GM12878 (cell line): ENCODE data around the gene DMRTB1. TPM values are rescaled to one million over a fixed set of nuclear protein-coding genes. Genes with fewer than 3 reads are reported as not detected.

Experiments used
- ATAC-seq: fragments of 200-7000 bp; cut with Tn5 transposase; 3 replicates; pipeline ENCODE4 v1.9.1; 2020; ENCODE audit warnings: mild to moderate bottlenecking, moderate library complexity
- BruUV-seq: library from RNA; stranded (reverse); fragments of 400-500 nt; replicated peaks from 2 replicates; lab custom pipeline; 2021; lab: Mats Ljungman, UMichigan
- CTCF ChIA-PET: fragments of 300-600 bp; sonication (Branson Sonifier 250); formaldehyde crosslinking; extraction: SDS; loops from one replicate; lab custom pipeline; 2021; ENCODE audit warnings: inconsistent platforms; lab: Yijun Ruan, JAX
- POLR2A ChIA-PET: fragments of 350-600 bp; formaldehyde crosslinking; extraction: SDS; loops from one replicate; lab custom pipeline; 2021; ENCODE audit warnings: inconsistent platforms; lab: Charles Lee
- RAD21 ChIA-PET: fragments of 300-600 bp; sonication (Branson Sonifier 250); formaldehyde crosslinking; loops from one replicate; lab custom pipeline; 2023; ENCODE audit warnings: antibody characterized with exemption; ENCODE audit not compliant: unreplicated experiment; lab: Charles Lee
- SMC1A ChIA-PET: fragments of 300-600 bp; sonication (Branson Sonifier 250); formaldehyde crosslinking; loops from one replicate; lab custom pipeline; 2023; ENCODE audit not compliant: unreplicated experiment, uncharacterized antibody; lab: Charles Lee
- DNase-seq: peaks from one replicate; pipeline ENCODE4 v3.0.0-alpha.2; 2011; ENCODE audit warnings: low read depth, low spot score
- FAIRE-seq: peaks from 3 replicates; lab custom pipeline; 2011; peaks lifted over from hg19 to GRCh38; lab: Jason Lieb, UNC
- H2AFZ ChIP-seq: 2 replicates; pipeline ENCODE4 v1.6.0; 2011; ENCODE audit warnings: low read depth, low read length, control low read depth; ENCODE audit not compliant: control insufficient read depth
- H3K27ac ChIP-seq: 2 replicates; pipeline ENCODE4 v1.5.1; 2011; ENCODE audit warnings: control low read depth; ENCODE audit not compliant: control insufficient read depth, insufficient read depth
- H3K27me3 ChIP-seq, 2 experiments: replicated peaks in 1 of 2; 2 replicates each; pipeline versions ENCODE4 v1.6.0 to v1.6.1; 2011; ENCODE audit warnings: low read length in 1 of 2; ENCODE audit not compliant: control insufficient read depth in 2 of 2, insufficient read depth in 2 of 2
- H3K36me3 ChIP-seq, 2 experiments: 2 replicates each; pipeline ENCODE4 v1.5.1; 2011; ENCODE audit warnings: low read length in 1 of 2; ENCODE audit not compliant: control insufficient read depth in 2 of 2, insufficient read depth in 2 of 2
- H3K4me1 ChIP-seq: 2 replicates; pipeline ENCODE4 v1.6.1; 2011; ENCODE audit warnings: mild to moderate bottlenecking, low read length, moderate library complexity, mixed read lengths; ENCODE audit not compliant: control insufficient read depth, insufficient read depth
- H3K4me2 ChIP-seq: 2 replicates; pipeline ENCODE4 v1.6.0; 2011; ENCODE audit warnings: control low read depth; ENCODE audit not compliant: control insufficient read depth, insufficient read depth
- H3K4me3 ChIP-seq: fragments of 200-600 bp; sonication (generic); 2 replicates; pipeline ENCODE4 v1.5.1; 2016
- H3K79me2 ChIP-seq: 2 replicates; pipeline ENCODE4 v1.6.0; 2011; ENCODE audit warnings: low read length; ENCODE audit not compliant: control insufficient read depth, insufficient read depth
- H3K9ac ChIP-seq: 2 replicates; pipeline ENCODE4 v1.8.0; 2011; ENCODE audit warnings: low read length, control low read depth, mixed read lengths; ENCODE audit not compliant: control insufficient read depth, insufficient read depth
- H3K9me3 ChIP-seq: replicated peaks from 3 replicates; pipeline ENCODE4 v1.5.1; 2011; ENCODE audit warnings: mild to moderate bottlenecking, low read length; ENCODE audit not compliant: control insufficient read depth, insufficient read depth
- H4K20me1 ChIP-seq: 2 replicates; pipeline ENCODE4 v1.6.0; 2011; ENCODE audit not compliant: control insufficient read depth, insufficient read depth
- BACH1 ChIP-seq: fragments of 450-650 bp; IDR thresholded peaks from 2 replicates; pipeline ENCODE4 v1.6.1; 2017; ENCODE audit warnings: mild to moderate bottlenecking, borderline replicate concordance
- BHLHE40 ChIP-seq, 2 experiments: fragments of 450-650 bp in 1 of 2; IDR thresholded peaks; 2 replicates each; pipeline ENCODE4 v1.6.1; 2011 to 2017; ENCODE audit warnings: low read depth in 2 of 2, borderline replicate concordance in 1 of 2, improper control_type of control experiment in 1 of 2, low read length in 1 of 2, mild to moderate bottlenecking in 1 of 2
- CBX3 ChIP-seq: fragments of 200-600 bp; sonication (generic); IDR thresholded peaks from 2 replicates; pipeline ENCODE4 v1.6.1; 2016; ENCODE audit warnings: low read depth, borderline replicate concordance
- MEF2B ChIP-seq: fragments of 450-650 bp; IDR thresholded peaks from 2 replicates; pipeline ENCODE4 v1.6.1; 2018; ENCODE audit warnings: mild to moderate bottlenecking, moderate library complexity; ENCODE audit not compliant: partially characterized antibody, poor library complexity, severe bottlenecking
- MTA2 ChIP-seq: fragments of 450-650 bp; IDR thresholded peaks from 2 replicates; pipeline ENCODE4 v1.6.1; 2016; ENCODE audit warnings: low read depth, mild to moderate bottlenecking, moderate library complexity
- SUPT20H ChIP-seq: IDR thresholded peaks from 2 replicates; pipeline ENCODE4 v1.6.1; 2011; ENCODE audit warnings: low read depth, mild to moderate bottlenecking, low read length, moderate library complexity, borderline replicate concordance; ENCODE audit not compliant: control insufficient read depth
- ZNF274 ChIP-seq: IDR thresholded peaks from one replicate; pipeline ENCODE4 v1.8.0; 2011; ENCODE audit not compliant: insufficient read length, insufficient read depth
- WGBS: methylation state at CpG from one replicate; pipeline ENCODE4 v1.1.6; 2016; ENCODE audit warnings: low lambda C conversion rate; ENCODE audit not compliant: insufficient replicate concordance, insufficient coverage; ENCODE audit errors: missing lambda C conversion rate; 5-methylcytosine and 5-hydroxymethylcytosine counted together
- in situ Hi-C: fragments of 300-500 bp; cut with MboI; formaldehyde crosslinking; loops from 9 replicates; pipeline ENCODE4 v1.14.3; 2018; ENCODE audit warnings: mixed read lengths
- intact Hi-C: fragments of 100-400 bp; cut with micrococcal nuclease; formaldehyde crosslinking; loops from one replicate; pipeline ENCODE4 v1.14.2; 2022; ENCODE audit not compliant: unreplicated experiment
- polyA plus RNA-seq, 11 experiments: library from polyadenylated mRNA; depleted of rRNA in 4 of 11; unstranded in 6 of 11; stranded (reverse) in 5 of 11; fragments of >200 nt; fragmentation: Nextera tagmentation in 4 of 11; fragmentation: Illumina TruSeq in 1 of 11; extraction: Ambion mirVana in 4 of 11; extraction: Trizol in 1 of 11; gene quantifications; 1 replicate in 1 of 11; 2 replicates in 10 of 11; pipeline versions ENCODE4 v1.2.1 to v1.2.3, GENCODE V29; 2011 to 2016; ENCODE audit warnings: inconsistent platforms in 2 of 11, missing spikeins in 2 of 11, low read depth in 1 of 11
- total RNA-seq, 4 experiments: library from RNA; depleted of rRNA in 3 of 4; stranded (reverse); fragments of >200 nt in 3 of 4; fragmentation: Illumina TruSeq in 1 of 4; extraction: Trizol in 1 of 4; gene quantifications; 2 replicates each; pipeline versions ENCODE4 v1.2.1 to v1.2.3, GENCODE V29; 2013 to 2021
- TF ChIP-seq, protein P1 (sequence below): fragments of 450-650 bp; formaldehyde crosslinking; IDR thresholded peaks from 2 replicates; pipeline ENCODE4 v1.4.0; 2022; ENCODE audit warnings: mild to moderate bottlenecking, moderate library complexity

Gene DMRTB1
- total and polyA plus RNA-seq, 10 of the 15 experiments (the other 5 are each of a cell fraction or from before 2014, with no cell fraction given), result not detected

DNA sequence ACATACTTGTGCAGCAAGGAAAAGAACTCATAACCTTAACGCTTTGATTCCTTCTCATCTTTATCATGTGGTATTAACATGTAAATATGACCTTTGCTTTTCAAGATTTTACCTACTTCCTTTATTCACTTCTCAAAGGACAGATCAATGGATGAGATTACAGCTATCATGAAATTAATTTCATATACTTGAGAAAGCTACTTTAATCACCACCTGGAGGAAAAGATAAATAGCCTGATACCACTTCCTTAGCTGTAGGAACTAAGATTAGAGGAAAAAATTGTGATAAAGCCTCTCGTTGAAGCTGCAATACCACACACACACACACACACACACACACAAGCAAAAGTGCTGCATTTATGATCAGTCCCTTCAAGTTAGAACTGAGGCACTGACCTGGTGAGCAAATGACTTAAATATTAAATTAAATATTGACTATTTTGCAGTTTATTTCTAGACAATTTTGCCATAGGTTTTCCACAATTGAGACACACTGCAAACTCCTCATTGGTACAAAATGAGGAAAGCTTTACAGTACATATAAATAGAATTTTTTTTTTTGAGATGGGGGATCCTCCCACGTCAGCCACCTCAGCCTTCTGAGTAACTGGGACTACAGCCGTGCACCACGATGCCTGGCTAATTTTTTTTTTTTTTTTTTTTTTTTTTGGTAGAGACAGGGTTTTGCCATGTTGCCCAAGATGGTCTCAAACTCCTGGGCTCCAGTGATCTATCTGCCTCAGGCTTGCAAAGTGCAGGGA is 27.2 kb upstream of the DMRTB1 start:
- Histone ChIP-seq H3K9ac (no peak overlapping the region), H4K20me1 (no peaks in the 10 kb centered on the region; the same call in 1 of the 2 replicates), H3K27me3 (peaks cover 0 to 1% of the 10 kb centered on the region in 2 experiments; a peak in 3 of 4 replicates), H3K79me2 (no peaks in the 10 kb centered on the region), H3K4me1 (no peaks in the 10 kb centered on the region), H3K36me3 (no peaks in the 10 kb centered on the region), H3K4me2 (no peak overlapping the region), H3K27ac (no peak overlapping the region), H2AFZ (no peak overlapping the region), H3K9me3 (no peaks in the 10 kb centered on the region; the same call in 2 of the 3 replicates), H3K4me3 (no peak overlapping the region)
- ATAC-seq (no peak), DNase-seq (no peak), FAIRE-seq (no peak)
- RAD21 ChIA-PET, result interaction anchor here (1.1 kb wide), 1 partner anchor 12 kb away, joined by 4 read pairs; no protein-coding TSS in a partner anchor
- intact Hi-C loops, result no loop called here
- TF ChIP-seq CBX3, result no peak
- no peak for TF ChIP-seq SUPT20H
- no peak for TF ChIP-seq ZNF274
- TF ChIP-seq MEF2B, result no peak
- TF ChIP-seq BHLHE40 (IDR thresholded peaks at IDR 0.05; ENCODE audit: borderline replicate concordance in 1 of 2, low read depth in 2 of 2, low read length in 1 of 2), result no peak
- no peak for TF ChIP-seq MTA2
- no peak for TF ChIP-seq BACH1
- TF ChIP-seq, protein P1, sequence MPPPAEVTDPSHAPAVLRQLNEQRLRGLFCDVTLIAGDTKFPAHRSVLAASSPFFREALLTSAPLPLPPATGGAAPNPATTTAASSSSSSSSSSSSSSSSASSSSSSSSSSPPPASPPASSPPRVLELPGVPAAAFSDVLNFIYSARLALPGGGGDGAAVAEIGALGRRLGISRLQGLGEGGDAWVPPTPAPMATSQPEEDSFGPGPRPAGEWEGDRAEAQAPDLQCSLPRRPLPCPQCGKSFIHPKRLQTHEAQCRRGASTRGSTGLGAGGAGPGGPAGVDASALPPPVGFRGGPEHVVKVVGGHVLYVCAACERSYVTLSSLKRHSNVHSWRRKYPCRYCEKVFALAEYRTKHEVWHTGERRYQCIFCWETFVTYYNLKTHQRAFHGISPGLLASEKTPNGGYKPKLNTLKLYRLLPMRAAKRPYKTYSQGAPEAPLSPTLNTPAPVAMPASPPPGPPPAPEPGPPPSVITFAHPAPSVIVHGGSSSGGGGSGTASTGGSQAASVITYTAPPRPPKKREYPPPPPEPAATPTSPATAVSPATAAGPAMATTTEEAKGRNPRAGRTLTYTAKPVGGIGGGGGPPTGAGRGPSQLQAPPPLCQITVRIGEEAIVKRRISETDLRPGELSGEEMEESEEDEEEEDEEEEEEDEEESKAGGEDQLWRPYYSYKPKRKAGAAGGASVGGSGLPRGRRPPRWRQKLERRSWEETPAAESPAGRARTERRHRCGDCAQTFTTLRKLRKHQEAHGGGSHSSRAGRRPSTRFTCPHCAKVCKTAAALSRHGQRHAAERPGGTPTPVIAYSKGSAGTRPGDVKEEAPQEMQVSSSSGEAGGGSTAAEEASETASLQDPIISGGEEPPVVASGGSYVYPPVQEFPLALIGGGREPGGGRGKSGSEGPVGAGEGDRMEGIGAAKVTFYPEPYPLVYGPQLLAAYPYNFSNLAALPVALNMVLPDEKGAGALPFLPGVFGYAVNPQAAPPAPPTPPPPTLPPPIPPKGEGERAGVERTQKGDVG (CRISPR knock-in tag), result no peak
- CTCF ChIA-PET, result interaction anchor here (0.6 to 1.6 kb wide), 3 partner anchors 13 to 27 kb away, joined by 3 to 7 read pairs (median 3); no protein-coding TSS in a partner anchor
- SMC1A ChIA-PET, result interaction anchor here (0.8 to 1.7 kb wide), 7 partner anchors 8 to 97 kb away, joined by 3 to 7 read pairs (median 3); no protein-coding TSS in a partner anchor
- POLR2A ChIA-PET, result interaction anchor here (0.7 to 1.3 kb wide), 2 partner anchors 11 to 1179 kb away, joined by 4 read pairs; no protein-coding TSS in a partner anchor
- WGBS, result 0% methylated on average over 5 of the region's 5 CpGs
- BruUV-seq, result no TSS peak
- in situ Hi-C loops, result no loop called here
